GM12874 (cell line): ENCODE measurements around the gene CNTNAP2.

Experiments used
- TF ChIP-seq, protein P1 (sequence below): IDR thresholded peaks from 2 replicates; pipeline ENCODE4 v1.5.1; 2011; ENCODE audit warnings: low read depth, mild to moderate bottlenecking, control low read depth, low read length, moderate library complexity; ENCODE audit not compliant: insufficient read depth

Gene CNTNAP2

DNA sequence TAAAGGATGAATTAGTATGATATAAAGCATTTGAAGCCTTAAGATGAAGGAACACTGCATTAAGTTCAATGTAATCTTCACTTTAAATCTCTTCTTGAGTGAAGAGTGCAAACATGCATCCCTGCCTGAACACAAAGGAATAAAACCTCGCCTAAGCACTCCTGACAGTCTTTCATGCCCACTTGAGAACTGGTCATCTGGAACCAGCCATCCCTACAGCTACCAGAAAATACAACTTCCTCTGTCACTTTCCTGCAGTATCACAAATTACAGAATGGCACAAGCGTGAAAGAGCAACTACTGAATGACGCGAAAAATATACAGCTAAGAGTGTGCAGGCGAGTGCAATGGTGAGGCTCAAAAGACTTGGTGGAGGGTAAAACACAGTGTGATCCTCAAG is 1079.9 kb downstream of the CNTNAP2 start:
- TF ChIP-seq, protein P1, sequence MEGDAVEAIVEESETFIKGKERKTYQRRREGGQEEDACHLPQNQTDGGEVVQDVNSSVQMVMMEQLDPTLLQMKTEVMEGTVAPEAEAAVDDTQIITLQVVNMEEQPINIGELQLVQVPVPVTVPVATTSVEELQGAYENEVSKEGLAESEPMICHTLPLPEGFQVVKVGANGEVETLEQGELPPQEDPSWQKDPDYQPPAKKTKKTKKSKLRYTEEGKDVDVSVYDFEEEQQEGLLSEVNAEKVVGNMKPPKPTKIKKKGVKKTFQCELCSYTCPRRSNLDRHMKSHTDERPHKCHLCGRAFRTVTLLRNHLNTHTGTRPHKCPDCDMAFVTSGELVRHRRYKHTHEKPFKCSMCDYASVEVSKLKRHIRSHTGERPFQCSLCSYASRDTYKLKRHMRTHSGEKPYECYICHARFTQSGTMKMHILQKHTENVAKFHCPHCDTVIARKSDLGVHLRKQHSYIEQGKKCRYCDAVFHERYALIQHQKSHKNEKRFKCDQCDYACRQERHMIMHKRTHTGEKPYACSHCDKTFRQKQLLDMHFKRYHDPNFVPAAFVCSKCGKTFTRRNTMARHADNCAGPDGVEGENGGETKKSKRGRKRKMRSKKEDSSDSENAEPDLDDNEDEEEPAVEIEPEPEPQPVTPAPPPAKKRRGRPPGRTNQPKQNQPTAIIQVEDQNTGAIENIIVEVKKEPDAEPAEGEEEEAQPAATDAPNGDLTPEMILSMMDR: no peak

DNA sequence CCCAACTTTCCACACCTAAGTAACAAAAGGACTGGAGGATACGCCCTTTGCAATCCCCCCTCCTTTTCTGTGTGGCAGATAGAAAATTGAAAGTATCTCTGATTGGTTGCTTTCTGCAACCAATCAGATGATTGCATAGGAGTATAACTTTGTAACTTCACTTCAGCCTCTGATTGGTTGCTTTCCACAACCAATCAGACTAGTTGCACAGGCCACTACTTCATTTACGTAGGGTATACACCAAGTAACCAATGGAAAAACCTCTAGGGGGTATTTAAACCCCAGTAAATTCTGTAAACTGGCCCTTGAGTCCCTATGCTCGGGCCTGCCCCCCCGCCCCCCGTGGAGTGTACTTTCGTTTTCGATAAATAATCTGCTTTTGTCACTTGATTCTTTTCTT is 1080.4 kb downstream of the CNTNAP2 start:
- TF ChIP-seq, protein P1: no peak

DNA sequence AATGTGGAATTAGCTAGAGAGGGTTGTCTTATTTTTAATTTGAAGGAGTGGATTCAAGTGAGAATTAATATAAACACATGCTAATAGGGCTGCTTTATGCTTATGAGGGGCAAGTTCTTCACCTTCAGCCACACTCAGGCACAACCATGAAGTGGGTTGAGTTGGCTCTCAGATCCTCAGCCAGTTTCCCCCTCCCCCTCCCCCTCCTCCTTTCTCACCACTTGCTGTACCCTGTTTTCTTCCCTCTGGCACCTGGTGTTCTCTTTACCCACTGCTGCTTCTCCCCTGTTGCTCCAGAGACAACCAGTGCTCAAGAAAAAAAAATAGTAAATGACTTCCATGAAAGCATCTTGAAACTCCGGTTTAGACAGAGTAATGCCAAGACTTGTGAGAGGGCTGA is 1083.3 kb downstream of the CNTNAP2 start:
- TF ChIP-seq, protein P1: no peak

DNA sequence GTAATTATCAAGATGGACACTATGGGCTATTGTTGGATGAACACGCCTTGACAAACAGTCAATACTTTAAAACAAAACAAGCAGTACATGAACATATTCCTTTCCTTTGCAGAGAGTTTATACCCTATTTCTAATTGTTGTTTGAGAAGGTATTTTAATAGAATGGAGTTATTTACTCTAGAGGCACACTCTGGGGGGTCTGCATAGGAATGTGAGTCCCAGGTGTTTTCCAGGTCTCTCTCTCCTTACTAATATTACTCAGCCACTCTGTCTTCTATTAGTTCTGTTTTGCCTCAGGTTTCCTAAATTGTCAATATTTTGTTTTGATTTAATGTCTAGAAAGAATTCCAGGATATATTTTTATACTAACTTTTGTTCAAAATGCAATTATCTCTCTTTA is 1091.4 kb downstream of the CNTNAP2 start:
- TF ChIP-seq, protein P1: no peak

DNA sequence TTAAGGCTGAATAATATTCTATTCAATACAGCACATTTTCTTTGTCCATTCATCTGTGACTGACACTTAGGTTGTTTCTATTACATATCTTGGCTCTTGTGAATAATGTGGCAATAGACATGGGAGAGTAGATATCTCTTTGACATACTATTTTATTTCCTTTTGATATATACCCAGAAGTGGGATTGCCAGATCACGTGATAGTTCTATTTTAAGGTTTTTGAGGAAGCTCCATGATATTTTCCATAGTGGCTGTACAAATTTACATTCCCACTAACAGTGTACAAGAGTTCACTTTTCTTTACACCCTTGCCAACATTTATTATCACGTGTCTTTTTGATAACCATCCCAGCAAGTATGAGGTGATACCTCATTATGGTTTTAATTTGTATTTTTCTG is 1114.7 kb downstream of the CNTNAP2 start:
- TF ChIP-seq, protein P1: no peak

DNA sequence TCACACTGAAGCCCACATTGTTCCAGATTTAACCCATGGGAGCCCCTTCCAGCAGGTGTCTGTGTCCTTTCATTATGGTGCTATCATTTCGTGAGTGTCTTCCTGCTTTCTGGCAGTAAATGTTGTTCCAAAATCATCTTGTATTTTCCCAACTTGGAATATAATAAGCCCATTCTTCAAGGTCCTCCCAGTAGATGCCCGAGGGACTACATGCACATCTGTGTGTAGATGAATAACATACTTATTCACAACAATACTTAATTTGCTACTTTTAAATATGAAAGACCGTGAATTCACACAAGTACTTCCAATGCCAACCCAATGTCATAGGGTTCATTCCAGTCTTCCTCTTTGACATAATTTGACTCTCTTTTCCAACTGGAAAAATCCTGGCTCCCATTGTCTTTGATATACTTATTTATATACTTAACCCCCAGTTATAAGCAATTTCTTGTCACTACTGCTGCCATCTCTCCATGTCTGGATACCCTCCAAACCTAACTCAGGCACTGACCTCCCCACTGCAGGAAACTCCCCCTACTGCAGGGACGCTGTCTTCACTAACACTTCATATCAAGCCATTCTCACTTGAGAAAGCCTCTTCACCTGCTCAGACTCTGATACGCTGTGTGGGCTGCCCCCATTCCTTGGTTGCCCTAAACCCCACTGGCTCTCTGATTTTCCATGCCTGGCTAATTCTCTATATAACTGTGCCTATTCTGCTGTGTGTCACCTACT is 1119.2 kb downstream of the CNTNAP2 start:
- TF ChIP-seq, protein P1: no peak

DNA sequence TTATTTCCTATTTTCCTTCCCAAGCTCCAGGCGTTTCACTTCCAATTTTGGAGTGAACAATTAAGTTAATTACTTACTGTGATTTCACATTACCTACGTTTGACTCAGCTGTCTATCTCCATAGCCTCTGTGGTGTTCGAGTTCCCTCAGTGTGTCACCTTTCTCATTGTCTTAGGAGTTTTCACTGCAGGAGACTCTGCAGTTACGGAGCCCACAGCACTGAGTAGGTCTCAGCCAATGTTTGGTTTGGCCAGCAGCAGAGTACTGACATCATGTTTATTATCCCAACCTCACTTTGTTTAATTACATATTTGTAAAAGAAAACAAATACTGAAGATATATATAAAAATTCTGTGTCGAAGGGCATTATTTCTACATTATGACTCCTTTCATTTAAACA is 1123.9 kb downstream of the CNTNAP2 start:
- TF ChIP-seq, protein P1: no peak
